GM12874 (cell line): Measurements from ENCODE around the gene NEUROD1.

ENCODE experiments used
- CTCF ChIP-seq: IDR thresholded peaks from 2 replicates; pipeline ENCODE4 v1.5.1; 2011; ENCODE audit warnings: low read depth, mild to moderate bottlenecking, control low read depth, low read length, moderate library complexity; ENCODE audit not compliant: insufficient read depth

NEUROD1 gene

GRCh38 chr2:181682795-181683517, 2.6 kb upstream of the NEUROD1 start:
- TF ChIP-seq CTCF, result no peak

- TF ChIP-seq CTCF, result no peak
These were observed 1.9 kb upstream of the NEUROD1 start for GRCh38 chr2:181682026-181682789.

GRCh38 chr2:181680937-181681811, 857 bp upstream of the NEUROD1 start:
- no peak for TF ChIP-seq CTCF

- TF ChIP-seq CTCF, result no peak
These were observed 755 bp downstream of the NEUROD1 start for GRCh38 chr2:181679544-181679979.

- TF ChIP-seq CTCF, result no peak
These were observed 1.3 kb downstream of the NEUROD1 start for GRCh38 chr2:181678861-181679543.

GRCh38 chr2:181677912-181678586, 2.3 kb downstream of the NEUROD1 start:
- no peak for TF ChIP-seq CTCF
